H1 (cell line): Measurements from ENCODE around the gene KBTBD12. TPM values are rescaled to one million over a fixed set of nuclear protein-coding genes. Genes with fewer than 3 reads are reported as not detected.

Source experiments
- CTCF ChIA-PET: fragments of 300-600 bp; sonication (Branson Sonifier 250); formaldehyde crosslinking; loops from one replicate; lab custom pipeline; 2021; ENCODE audit not compliant: partially characterized antibody; lab: Charles Lee
- POLR2A ChIA-PET: fragments of 300-600 bp; sonication (Branson Sonifier 250); formaldehyde crosslinking; loops from one replicate; lab custom pipeline; 2021; ENCODE audit warnings: inconsistent platforms; ENCODE audit not compliant: partially characterized antibody; lab: Charles Lee
- DNase-seq, 2 experiments: peaks; one replicate each; pipeline versions ENCODE4 v3.0.0 to v3.0.0-alpha.2; 2010 to 2022; ENCODE audit warnings: low spot score in 2 of 2, low read depth in 1 of 2, mixed read lengths in 1 of 2
- FAIRE-seq: peaks from 2 replicates; lab custom pipeline; 2011; peaks lifted over from hg19 to GRCh38; lab: Jason Lieb, UNC
- H2AFZ ChIP-seq: 2 replicates; pipeline ENCODE4 v1.8.1; 2012; ENCODE audit warnings: low read length, inconsistent platforms
- H2AK5ac ChIP-seq: 2 replicates; pipeline ENCODE4 v1.6.1; 2013; ENCODE audit warnings: low read depth, low read length
- H2BK120ac ChIP-seq: replicated peaks from 2 replicates; pipeline ENCODE3; 2013; ENCODE audit warnings: low read depth, low read length, inconsistent platforms
- H2BK12ac ChIP-seq: 2 replicates; pipeline ENCODE4 v1.6.1; 2013; ENCODE audit warnings: low read depth, low read length
- H2BK15ac ChIP-seq: 2 replicates; pipeline ENCODE4 v1.6.1; 2013; ENCODE audit warnings: low read length
- H2BK20ac ChIP-seq: 2 replicates; pipeline ENCODE4 v1.6.1; 2013; ENCODE audit warnings: low read length
- H2BK5ac ChIP-seq: 2 replicates; pipeline ENCODE4 v1.6.1; 2013; ENCODE audit warnings: low read depth, low read length
- H3K14ac ChIP-seq: 2 replicates; pipeline ENCODE4 v1.6.1; 2013; ENCODE audit warnings: inconsistent platforms; ENCODE audit not compliant: insufficient read length
- H3K18ac ChIP-seq: 2 replicates; pipeline ENCODE4 v1.6.1; 2013; ENCODE audit warnings: low read length; ENCODE audit errors: extremely low read depth
- H3K23ac ChIP-seq: 2 replicates; pipeline ENCODE4 v1.6.1; 2013; ENCODE audit warnings: inconsistent platforms; ENCODE audit not compliant: insufficient read length
- H3K23me2 ChIP-seq: 2 replicates; pipeline ENCODE4 v1.6.1; 2013; ENCODE audit warnings: low read depth, low read length
- H3K27ac ChIP-seq: 2 replicates; pipeline ENCODE4 v1.6.1; 2011; ENCODE audit warnings: low read depth, low read length, inconsistent platforms
- H3K27me3 ChIP-seq, 4 experiments: replicated peaks in 1 of 4; 1 replicate in 1 of 4; 2 replicates in 3 of 4; pipeline versions ENCODE4 v1.6.1 to v1.8.1; 2011 to 2013; ENCODE audit warnings: low read length in 3 of 4, mild to moderate bottlenecking in 3 of 4, inconsistent platforms in 2 of 4, mixed read lengths in 2 of 4, moderate library complexity in 1 of 4; ENCODE audit not compliant: control insufficient read depth in 3 of 4, insufficient read depth in 3 of 4; ENCODE audit errors: extremely low read depth in 1 of 4
- H3K36me3 ChIP-seq, 4 experiments: 2 replicates each; pipeline versions ENCODE4 v1.6.1 to v1.8.1; 2011 to 2013; ENCODE audit warnings: mild to moderate bottlenecking in 4 of 4, low read length in 3 of 4, moderate library complexity in 2 of 4, control low read depth in 1 of 4, inconsistent platforms in 1 of 4; ENCODE audit not compliant: insufficient read depth in 4 of 4, control insufficient read depth in 2 of 4
- H3K4ac ChIP-seq: replicated peaks from 2 replicates; pipeline ENCODE3; 2013; ENCODE audit warnings: low read length, low read depth, mixed read lengths, inconsistent platforms; ENCODE audit not compliant: insufficient read length
- H3K4me1 ChIP-seq, 4 experiments: replicated peaks in 1 of 4; 1 replicate in 1 of 4; 2 replicates in 3 of 4; pipeline versions ENCODE4 v1.6.1 to v1.8.1; 2011 to 2013; ENCODE audit warnings: low read length in 3 of 4, inconsistent platforms in 2 of 4, mixed read lengths in 1 of 4; ENCODE audit not compliant: insufficient read depth in 4 of 4, control insufficient read depth in 3 of 4
- H3K4me2 ChIP-seq, 2 experiments: 2 replicates each; pipeline versions ENCODE4 v1.6.1 to v1.8.1; 2011 to 2013; ENCODE audit warnings: low read depth in 2 of 2, low read length in 2 of 2, control low read depth in 1 of 2, inconsistent platforms in 1 of 2, mild to moderate bottlenecking in 1 of 2; ENCODE audit not compliant: insufficient read depth in 1 of 2
- H3K4me3 ChIP-seq, 4 experiments: fragments of 200-600, 300-600 bp in 1 of 4; sonication (generic), shearing (Covaris generic), sonication (Bioruptor Twin) in 1 of 4; 2 replicates each; pipeline versions ENCODE4 v1.5.1 to v1.8.1; 2011 to 2016; ENCODE audit warnings: low read length in 4 of 4, low read depth in 3 of 4, control low read depth in 2 of 4, inconsistent platforms in 2 of 4, mild to moderate bottlenecking in 2 of 4, mixed read lengths in 1 of 4, moderate library complexity in 1 of 4; ENCODE audit not compliant: insufficient read depth in 2 of 4; ENCODE audit errors: extremely low read depth in 1 of 4
- H3K56ac ChIP-seq: replicated peaks from 2 replicates; pipeline ENCODE3; 2013; ENCODE audit warnings: low read depth, mild to moderate bottlenecking, mixed read lengths, low read length, inconsistent platforms; ENCODE audit not compliant: insufficient read length
- H3K79me1 ChIP-seq: 2 replicates; pipeline ENCODE4 v1.6.1; 2013; ENCODE audit warnings: low read depth, low read length, control low read depth
- H3K79me2 ChIP-seq, 2 experiments: 2 replicates each; pipeline versions ENCODE4 v1.6.1 to v1.8.1; 2012 to 2013; ENCODE audit warnings: low read length in 2 of 2, mild to moderate bottlenecking in 2 of 2, inconsistent platforms in 1 of 2; ENCODE audit not compliant: insufficient read depth in 2 of 2, control insufficient read depth in 1 of 2
- H3K9ac ChIP-seq, 4 experiments: replicated peaks in 1 of 4; 1 replicate in 1 of 4; 2 replicates in 3 of 4; pipeline versions ENCODE4 v1.6.1 to v1.8.1; 2011 to 2013; ENCODE audit warnings: low read depth in 3 of 4, low read length in 3 of 4, control low read depth in 2 of 4, mild to moderate bottlenecking in 2 of 4, moderate library complexity in 2 of 4, inconsistent platforms in 1 of 4; ENCODE audit errors: extremely low read depth in 1 of 4
- H3K9me3 ChIP-seq, 2 experiments: 2 replicates each; pipeline versions ENCODE4 v1.6.1 to v1.8.1; 2012 to 2013; ENCODE audit warnings: mild to moderate bottlenecking in 2 of 2, moderate library complexity in 2 of 2, control low read depth in 1 of 2, inconsistent platforms in 1 of 2, low read depth in 1 of 2, low read length in 1 of 2, mixed read lengths in 1 of 2; ENCODE audit not compliant: insufficient read depth in 2 of 2
- H4K20me1 ChIP-seq, 2 experiments: replicated peaks in 1 of 2; 2 replicates each; pipeline versions ENCODE3 to v1.8.1; 2011 to 2013; ENCODE audit warnings: inconsistent platforms in 2 of 2, low read length in 2 of 2, mild to moderate bottlenecking in 1 of 2; ENCODE audit not compliant: insufficient read depth in 2 of 2, control insufficient read depth in 1 of 2
- H4K5ac ChIP-seq: 2 replicates; pipeline ENCODE4 v1.6.1; 2013; ENCODE audit warnings: low read length, low read depth, mixed read lengths, inconsistent platforms; ENCODE audit not compliant: insufficient read length
- H4K8ac ChIP-seq: 2 replicates; pipeline ENCODE4 v1.8.0; 2013; ENCODE audit warnings: mild to moderate bottlenecking, moderate library complexity, low read length, inconsistent platforms; ENCODE audit not compliant: insufficient read depth; ENCODE audit errors: extremely low read depth
- H4K91ac ChIP-seq: replicated peaks from 2 replicates; pipeline ENCODE3; 2013; ENCODE audit warnings: low read length, mixed read lengths, inconsistent platforms; ENCODE audit not compliant: insufficient read length
- BCL11A ChIP-seq, 2 experiments: IDR thresholded peaks; one replicate each; pipeline ENCODE4 v1.6.1; 2011; ENCODE audit warnings: low read depth in 2 of 2, low read length in 2 of 2, mild to moderate bottlenecking in 2 of 2
- CEBPB ChIP-seq: IDR thresholded peaks from 2 replicates; pipeline ENCODE4 v1.6.1; 2012; ENCODE audit warnings: low read depth, low read length
- CHD1 ChIP-seq: IDR thresholded peaks from 2 replicates; pipeline ENCODE4 v1.6.1; 2012; ENCODE audit warnings: low read depth, low read length, improper control_type of control experiment
- E2F6 ChIP-seq: IDR thresholded peaks from 2 replicates; pipeline ENCODE4 v1.6.1; 2012; ENCODE audit warnings: inconsistent platforms
- EGR1 ChIP-seq: IDR thresholded peaks from 2 replicates; pipeline ENCODE4 v1.6.1; 2011; ENCODE audit warnings: low read depth, low read length, borderline replicate concordance
- EP300 ChIP-seq, 2 experiments: IDR thresholded peaks; 1 replicate in 1 of 2; 2 replicates in 1 of 2; pipeline ENCODE4 v1.6.1; 2011 to 2012; ENCODE audit warnings: low read depth in 2 of 2, low read length in 2 of 2, mild to moderate bottlenecking in 2 of 2, borderline replicate concordance in 1 of 2, inconsistent platforms in 1 of 2, moderate library complexity in 1 of 2
- EZH2 ChIP-seq: fragments of 200-600 bp; sonication (generic); IDR thresholded peaks from 2 replicates; pipeline ENCODE4 v1.7.1; 2012; ENCODE audit warnings: low read depth, mild to moderate bottlenecking, moderate library complexity, low read length, inconsistent platforms; ENCODE audit not compliant: severe bottlenecking
- FOSL1 ChIP-seq: IDR thresholded peaks from 2 replicates; pipeline ENCODE4 v1.6.1; 2011; ENCODE audit warnings: mild to moderate bottlenecking, low read depth, low read length, moderate library complexity; ENCODE audit not compliant: insufficient read depth
- JUN ChIP-seq: IDR thresholded peaks from 2 replicates; pipeline ENCODE4 v1.6.1; 2011; ENCODE audit warnings: low read depth, mild to moderate bottlenecking, improper control_type of control experiment, low read length
- PHF8 ChIP-seq: fragments of 200-600 bp; sonication (generic); conservative IDR thresholded peaks from 2 replicates; pipeline ENCODE4 v1.7.1; 2012; ENCODE audit warnings: low read depth, mild to moderate bottlenecking, inconsistent platforms, low read length, moderate library complexity
- SAP30 ChIP-seq: fragments of 300-600 bp; sonication (generic); IDR thresholded peaks from 2 replicates; pipeline ENCODE4 v1.7.1; 2012; ENCODE audit warnings: low read length, moderate library complexity, mild to moderate bottlenecking, inconsistent platforms; ENCODE audit not compliant: insufficient read depth, insufficient replicate concordance
- SIRT6 ChIP-seq: IDR thresholded peaks from one replicate; pipeline ENCODE4 v1.7.1; 2012; ENCODE audit warnings: low read length, inconsistent platforms
- SP4 ChIP-seq: IDR thresholded peaks from 2 replicates; pipeline ENCODE4 v1.6.1; 2012; ENCODE audit warnings: low read length, inconsistent platforms
- YY1 ChIP-seq: IDR thresholded peaks from 2 replicates; pipeline ENCODE4 v1.6.1; 2011; ENCODE audit warnings: low read depth, mild to moderate bottlenecking, low read length
- WGBS, 2 experiments: shearing (Covaris generic) in 1 of 2; methylation state at CpG; one replicate each; pipeline versions ENCODE4 v1.1.6 to v1.1.7; 2013 to 2015; ENCODE audit warnings: low lambda C conversion rate in 2 of 2, mixed read lengths in 2 of 2, inconsistent platforms in 1 of 2, low coverage in 1 of 2, missing lambda C conversion rate in 1 of 2; ENCODE audit not compliant: insufficient replicate concordance in 2 of 2, insufficient coverage in 1 of 2, insufficient read length in 1 of 2; ENCODE audit errors: extremely low coverage in 1 of 2, missing lambda C conversion rate in 1 of 2; 5-methylcytosine and 5-hydroxymethylcytosine counted together
- polyA plus RNA-seq, 7 experiments: library from polyadenylated mRNA; depleted of rRNA in 3 of 7; stranded (reverse) in 5 of 7; unstranded in 2 of 7; fragments of >200 nt in 5 of 7; fragments of 200-250 nt in 2 of 7; gene quantifications; 1 replicate in 5 of 7; 2 replicates in 1 of 7; 4 replicates in 1 of 7; pipeline versions ENCODE4 v1.2.1 to v1.2.3, GENCODE V29; 2011 to 2013; ENCODE audit warnings: missing spikeins in 2 of 7, mixed read lengths in 2 of 7
- total RNA-seq: library from RNA; stranded (reverse); fragmentation: NEBNext Ultra II Directional; extraction: Animal tissue kit (Norgen Biotek cat#: 25700); gene quantifications from 2 replicates; pipeline ENCODE4 v1.2.1, GENCODE V29; 2021

The KBTBD12 gene
- total and polyA plus RNA-seq, 2 of the 8 experiments (the other 6 are each of a cell fraction or from before 2014, with no cell fraction given) = 0.33 to 0.63 TPM

GRCh38 chr3:127991681-127992080, 76.6 kb downstream of the KBTBD12 start:
- Histone ChIP-seq H3K14ac (no peak overlapping the region), H2BK5ac (no peak overlapping the region), H3K9ac (no peak overlapping the region), H3K79me1 (no peaks in the 10 kb centered on the region), H3K23me2 (no peaks in the 10 kb centered on the region), H2BK120ac (no peak overlapping the region), H3K56ac (no peak overlapping the region), H2BK15ac (no peak overlapping the region), H3K36me3 (no peaks in the 10 kb centered on the region), H3K79me2 (no peaks in the 10 kb centered on the region), H3K4me1 (peaks cover 0 to 3% (median 0%) of the 10 kb centered on the region in 4 experiments; a peak in 2 of 7 replicates), H4K8ac (no peak overlapping the region), H3K4me2 (no peak overlapping the region), H2AFZ (no peak overlapping the region), H2BK12ac (no peak overlapping the region), H3K18ac (no peak overlapping the region), H3K23ac (no peak overlapping the region), H2BK20ac (no peak overlapping the region), H4K5ac (no peak overlapping the region), H3K4me3 (no peak overlapping the region), H3K4ac (no peak overlapping the region), H4K20me1 (peaks cover 0 to 4% of the 10 kb centered on the region in 2 experiments), H3K27ac (no peak overlapping the region), H3K9me3 (no peaks in the 10 kb centered on the region), H3K27me3 (peaks cover 0 to 13% (median 8%) of the 10 kb centered on the region in 4 experiments; a peak in 6 of 7 replicates), H2AK5ac (no peak overlapping the region), H4K91ac (no peak overlapping the region)
- FAIRE-seq (no peak), DNase-seq (no peak)
- POLR2A ChIA-PET = no interaction called here
- WGBS, 2 experiments = 56% methylated on average over 6 of the region's 6 CpGs; no CpG with 5 or more reads in 1 of the 2 experiments
- CTCF ChIA-PET = interaction anchor here (0.7 to 2.5 kb wide), 7 partner anchors 9 to 138 kb away, joined by 3 to 6 read pairs (median 3); no protein-coding TSS in a partner anchor
- TF ChIP-seq EZH2 = no peak
- no peak for TF ChIP-seq EGR1
- TF ChIP-seq CEBPB = no peak
- no peak for TF ChIP-seq PHF8
- no peak for TF ChIP-seq CHD1
- TF ChIP-seq E2F6 = no peak
- no peak for TF ChIP-seq YY1
- TF ChIP-seq JUN = no peak
- no peak for TF ChIP-seq EP300 (IDR thresholded peaks at IDR 0.05; ENCODE audit: borderline replicate concordance in 1 of 2, low read depth in 2 of 2, low read length in 2 of 2)
- no peak for TF ChIP-seq BCL11A (IDR thresholded peaks at IDR 0.05; ENCODE audit: low read depth in 2 of 2, low read length in 2 of 2)
- no peak for TF ChIP-seq SIRT6
- no peak for TF ChIP-seq FOSL1
- TF ChIP-seq SAP30 = no peak
- TF ChIP-seq SP4 = no peak
